Loucy (cell line): ENCODE data around the gene SLC9A2.

Source experiments
- H2AFZ ChIP-seq: fragments of 200-600 bp; sonication (generic); 2 replicates; pipeline ENCODE4 v1.6.0; 2016; ENCODE audit warnings: antibody characterized with exemption, mild to moderate bottlenecking, low read length, moderate library complexity
- H3F3A ChIP-seq: fragments of 200-600 bp; 2 replicates; pipeline ENCODE4 v1.6.0; 2016; ENCODE audit warnings: antibody characterized with exemption, low read depth, mild to moderate bottlenecking
- H3K27me3 ChIP-seq: fragments of 200-600 bp; sonication (generic); 2 replicates; pipeline ENCODE4 v1.6.1; 2014; ENCODE audit warnings: low read length, mild to moderate bottlenecking; ENCODE audit not compliant: insufficient read depth, poor library complexity, severe bottlenecking
- H3K36me3 ChIP-seq: fragments of 200-600 bp; sonication (generic); 2 replicates; pipeline ENCODE4 v1.6.1; 2016; ENCODE audit warnings: low read length; ENCODE audit not compliant: insufficient read depth
- H3K4me1 ChIP-seq: fragments of 200-600 bp; sonication (generic); 2 replicates; pipeline ENCODE4 v1.5.1; 2014; ENCODE audit warnings: low read length, mild to moderate bottlenecking; ENCODE audit not compliant: insufficient read depth, poor library complexity, severe bottlenecking
- H3K4me2 ChIP-seq: fragments of 200-600 bp; sonication (generic); 2 replicates; pipeline ENCODE4 v1.6.0; 2014; ENCODE audit warnings: antibody characterized with exemption, low read length, low read depth, mild to moderate bottlenecking; ENCODE audit not compliant: poor library complexity, severe bottlenecking
- H3K4me3 ChIP-seq: fragments of 200-600 bp; sonication (generic); 2 replicates; pipeline ENCODE4 v1.5.1; 2014; ENCODE audit warnings: low read length, mild to moderate bottlenecking, mixed read lengths; ENCODE audit not compliant: poor library complexity, severe bottlenecking
- H3K79me2 ChIP-seq: fragments of 200-600 bp; sonication (generic); 2 replicates; pipeline ENCODE4 v1.6.1; 2014; ENCODE audit warnings: low read length; ENCODE audit not compliant: insufficient read depth
- H3K9ac ChIP-seq: fragments of 200-600 bp; sonication (generic); 2 replicates; pipeline ENCODE4 v1.6.0; 2014; ENCODE audit warnings: mild to moderate bottlenecking, low read depth, low read length, moderate library complexity; ENCODE audit not compliant: poor library complexity, severe bottlenecking
- H3K9me2 ChIP-seq: fragments of 200-600 bp; sonication (generic); replicated peaks from 2 replicates; pipeline ENCODE4 v1.6.1; 2016; ENCODE audit warnings: low read depth, low read length, mixed read lengths
- H3K9me3 ChIP-seq: fragments of 200-600 bp; sonication (generic); 2 replicates; pipeline ENCODE4 v1.6.1; 2014; ENCODE audit warnings: mild to moderate bottlenecking, antibody characterized with exemption, low read length, low read depth; ENCODE audit not compliant: insufficient read depth
- H4K20me1 ChIP-seq: fragments of 200-600 bp; sonication (generic); 2 replicates; pipeline ENCODE4 v1.6.0; 2014; ENCODE audit warnings: antibody characterized with exemption, low read length, mild to moderate bottlenecking; ENCODE audit not compliant: insufficient read depth, poor library complexity, severe bottlenecking
- CTCF ChIP-seq: fragments of 200-600 bp; sonication (generic); conservative IDR thresholded peaks from 2 replicates; pipeline ENCODE4 v1.5.1; 2014; ENCODE audit warnings: mild to moderate bottlenecking, antibody characterized with exemption, low read length
- EZH2phosphoT487 ChIP-seq: fragments of 200-600 bp; IDR thresholded peaks from 2 replicates; pipeline ENCODE4 v1.6.1; 2018; ENCODE audit warnings: antibody characterized with exemption, mild to moderate bottlenecking, moderate library complexity, borderline replicate concordance

SLC9A2 gene, protein sequence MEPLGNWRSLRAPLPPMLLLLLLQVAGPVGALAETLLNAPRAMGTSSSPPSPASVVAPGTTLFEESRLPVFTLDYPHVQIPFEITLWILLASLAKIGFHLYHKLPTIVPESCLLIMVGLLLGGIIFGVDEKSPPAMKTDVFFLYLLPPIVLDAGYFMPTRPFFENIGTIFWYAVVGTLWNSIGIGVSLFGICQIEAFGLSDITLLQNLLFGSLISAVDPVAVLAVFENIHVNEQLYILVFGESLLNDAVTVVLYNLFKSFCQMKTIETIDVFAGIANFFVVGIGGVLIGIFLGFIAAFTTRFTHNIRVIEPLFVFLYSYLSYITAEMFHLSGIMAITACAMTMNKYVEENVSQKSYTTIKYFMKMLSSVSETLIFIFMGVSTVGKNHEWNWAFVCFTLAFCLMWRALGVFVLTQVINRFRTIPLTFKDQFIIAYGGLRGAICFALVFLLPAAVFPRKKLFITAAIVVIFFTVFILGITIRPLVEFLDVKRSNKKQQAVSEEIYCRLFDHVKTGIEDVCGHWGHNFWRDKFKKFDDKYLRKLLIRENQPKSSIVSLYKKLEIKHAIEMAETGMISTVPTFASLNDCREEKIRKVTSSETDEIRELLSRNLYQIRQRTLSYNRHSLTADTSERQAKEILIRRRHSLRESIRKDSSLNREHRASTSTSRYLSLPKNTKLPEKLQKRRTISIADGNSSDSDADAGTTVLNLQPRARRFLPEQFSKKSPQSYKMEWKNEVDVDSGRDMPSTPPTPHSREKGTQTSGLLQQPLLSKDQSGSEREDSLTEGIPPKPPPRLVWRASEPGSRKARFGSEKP

DNA sequence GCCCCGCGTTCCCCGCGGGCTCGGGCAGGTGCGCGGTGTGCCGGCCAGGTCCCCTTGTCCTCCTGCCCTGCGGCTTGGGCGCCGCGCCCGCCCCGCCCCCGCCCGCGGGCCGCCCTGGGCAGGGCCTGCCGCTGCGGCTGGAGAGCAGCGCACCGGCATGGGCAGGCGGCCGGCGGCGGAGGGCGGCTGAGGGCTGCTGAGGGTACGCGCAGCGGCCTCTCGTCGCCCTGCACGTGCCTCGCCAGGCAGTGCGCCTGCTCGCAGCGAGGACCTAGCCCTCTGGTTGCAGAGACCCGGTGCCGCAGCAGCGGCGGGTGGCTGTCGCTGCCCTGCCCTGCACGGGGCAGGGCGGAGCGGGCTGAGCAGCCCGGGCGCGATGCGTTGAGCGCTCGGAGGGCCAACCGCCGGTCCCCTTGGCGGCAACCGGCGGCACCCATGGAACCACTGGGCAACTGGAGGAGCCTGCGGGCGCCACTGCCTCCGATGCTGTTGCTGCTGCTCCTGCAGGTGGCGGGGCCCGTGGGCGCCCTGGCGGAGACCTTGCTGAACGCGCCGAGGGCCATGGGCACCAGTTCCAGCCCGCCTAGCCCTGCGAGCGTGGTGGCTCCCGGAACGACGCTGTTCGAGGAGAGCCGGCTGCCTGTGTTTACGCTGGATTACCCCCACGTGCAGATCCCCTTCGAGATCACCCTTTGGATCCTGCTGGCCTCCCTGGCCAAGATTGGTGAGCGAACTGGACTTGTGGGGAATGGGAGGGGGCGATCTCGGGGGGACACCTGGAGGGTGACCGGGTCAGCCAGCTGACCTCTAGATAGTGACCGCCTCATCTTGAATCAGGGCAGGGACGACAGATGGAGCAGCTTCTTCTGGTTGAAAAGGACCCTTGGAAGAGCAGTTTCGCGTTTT, at the start of gene SLC9A2:
Gene SLC9A2, plus strand, starts transcription at position 140 of the 906 bp plus-strand sequence. Its CDS starts 296 bp downstream, at position 436.
- no peaks in the 10 kb centered on the region for H3K27me3 ChIP-seq
- H3K79me2 ChIP-seq = no peaks in the 10 kb centered on the region
- H3K4me2 ChIP-seq = no peak within 1 kb of the TSS
- no peak within 1 kb of the TSS for H2AFZ ChIP-seq
- no peaks in the 10 kb centered on the region for H3F3A ChIP-seq
- no peaks in the 10 kb centered on the region for H3K36me3 ChIP-seq
- H3K9me3 ChIP-seq = no peaks in the 10 kb centered on the region
- H3K4me3 ChIP-seq = no peak within 1 kb of the TSS
- H3K4me1 ChIP-seq = no peaks in the 10 kb centered on the region
- no peak within 1 kb of the TSS for H3K9ac ChIP-seq
- TF ChIP-seq CTCF (no peak), EZH2phosphoT487 (no peak)
- no peaks in the 10 kb centered on the region for H3K9me2 ChIP-seq
- no peaks in the 10 kb centered on the region for H4K20me1 ChIP-seq

DNA sequence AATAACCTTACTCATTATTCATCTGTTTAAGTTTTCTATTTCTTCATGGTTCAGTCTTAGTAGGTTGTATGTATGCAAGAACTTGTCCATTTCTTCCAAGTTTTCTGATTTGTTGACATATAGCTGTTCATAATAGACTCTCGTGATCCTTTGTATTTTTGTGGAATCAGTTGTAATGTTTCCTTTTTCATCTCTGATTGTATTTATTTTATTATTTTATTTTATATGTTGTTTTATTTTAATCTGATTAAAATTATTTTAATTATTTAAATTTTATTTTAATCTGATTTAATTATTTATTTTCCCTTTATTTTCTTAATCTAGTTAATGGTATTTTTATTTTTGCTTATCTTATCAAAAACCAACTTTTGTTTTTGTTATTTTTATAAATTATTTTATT, 43.5 kb upstream of the SLC9A2 start:
- Histone ChIP-seq H3F3A (no peaks in the 10 kb centered on the region), H3K9ac (no peak overlapping the region), H3K4me3 (no peak overlapping the region), H3K27me3 (no peaks in the 10 kb centered on the region), H3K4me1 (no peaks in the 10 kb centered on the region), H2AFZ (no peak overlapping the region), H3K9me2 (no peaks in the 10 kb centered on the region), H3K36me3 (no peaks in the 10 kb centered on the region), H3K4me2 (no peak overlapping the region), H3K79me2 (no peaks in the 10 kb centered on the region), H4K20me1 (no peaks in the 10 kb centered on the region), H3K9me3 (no peaks in the 10 kb centered on the region)
- no peak for TF ChIP-seq CTCF
- no peak for TF ChIP-seq EZH2phosphoT487

DNA sequence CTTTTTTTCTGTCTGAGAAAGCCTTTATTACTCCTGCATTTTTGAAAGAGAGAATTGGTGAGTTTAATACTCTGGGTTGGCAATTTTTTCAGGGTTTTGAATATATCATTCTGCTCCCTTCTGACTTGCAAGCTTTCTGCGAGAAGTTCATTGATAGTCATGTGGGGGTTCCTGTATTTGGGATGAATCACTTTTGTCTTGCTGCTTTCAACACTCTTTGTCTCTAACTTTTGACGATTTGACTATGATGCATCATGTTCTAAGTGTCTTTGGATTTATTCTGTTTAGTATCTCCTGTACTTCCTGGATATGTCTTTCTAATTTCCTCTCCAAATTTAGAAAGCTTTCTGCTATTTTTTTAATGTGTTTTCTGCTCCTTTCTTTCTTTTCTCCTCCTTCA, 41.0 kb upstream of the SLC9A2 start:
- no peaks in the 10 kb centered on the region for H3K36me3 ChIP-seq
- H3K27me3 ChIP-seq = no peaks in the 10 kb centered on the region
- H3K4me1 ChIP-seq = no peaks in the 10 kb centered on the region
- TF ChIP-seq CTCF = no peak
- TF ChIP-seq EZH2phosphoT487 = no peak
- H3K4me2 ChIP-seq = no peak overlapping the region
- no peak overlapping the region for H2AFZ ChIP-seq
- H3F3A ChIP-seq = no peaks in the 10 kb centered on the region
- H3K9me3 ChIP-seq = no peaks in the 10 kb centered on the region
- H3K79me2 ChIP-seq = no peaks in the 10 kb centered on the region
- no peak overlapping the region for H3K4me3 ChIP-seq
- no peak overlapping the region for H3K9ac ChIP-seq
- H3K9me2 ChIP-seq = no peaks in the 10 kb centered on the region
- no peaks in the 10 kb centered on the region for H4K20me1 ChIP-seq
